ENCODE measurements around the gene WNT9A. TPM values are rescaled to one million over a fixed set of nuclear protein-coding genes. Genes with fewer than 3 reads are reported as not detected.

WNT9A gene
- total RNA-seq, 2 experiments from 2014 or later: not detected

GRCh38 chr1:227938276-227938675, 9.5 kb downstream of the WNT9A start:
- Mint-ChIP-seq H3K9me3 (peaks cover 15% of the 10 kb centered on the region), H3K4me1 (peaks cover 3% of the 10 kb centered on the region), H3K27ac (no peak overlapping the region), H3K27me3 (no peaks in the 10 kb centered on the region), H3K36me3 (peaks cover 2% of the 10 kb centered on the region), H3K4me3 (no peak overlapping the region)
- no peak for DNase-seq

- DNase-seq: no peak
- Mint-ChIP-seq H3K36me3 (peaks cover 2% of the 10 kb centered on the region), H3K27me3 (no peaks in the 10 kb centered on the region), H3K4me3 (no peak overlapping the region), H3K4me1 (peaks cover 3% of the 10 kb centered on the region), H3K9me3 (peaks cover 15% of the 10 kb centered on the region), H3K27ac (no peak overlapping the region)
These were observed 9.9 kb downstream of the WNT9A start for GRCh38 chr1:227937838-227938145.

- no peak for DNase-seq
- peaks cover 7% of the 10 kb centered on the region for H3K4me1 Mint-ChIP-seq
- H3K36me3 Mint-ChIP-seq: peaks cover 2% of the 10 kb centered on the region
- H3K9me3 Mint-ChIP-seq: peaks cover 15% of the 10 kb centered on the region
- H3K27ac Mint-ChIP-seq: peak overlapping the region; percentile 3
- H3K4me3 Mint-ChIP-seq: no peak overlapping the region
- no peaks in the 10 kb centered on the region for H3K27me3 Mint-ChIP-seq
These were observed 10.5 kb downstream of the WNT9A start for GRCh38 chr1:227937031-227937837.

- Mint-ChIP-seq H3K4me1 (peaks cover 14% of the 10 kb centered on the region), H3K27ac (peak overlapping the region; percentile 0), H3K36me3 (peaks cover 2% of the 10 kb centered on the region), H3K4me3 (no peak overlapping the region), H3K27me3 (no peaks in the 10 kb centered on the region), H3K9me3 (peaks cover 15% of the 10 kb centered on the region)
- DNase-seq: no peak
These were observed 11.9 kb downstream of the WNT9A start for GRCh38 chr1:227935826-227936225.

GRCh38 chr1:227934476-227935313, 13.0 kb downstream of the WNT9A start:
- Mint-ChIP-seq H3K27ac (peak overlapping the region; percentile 64), H3K36me3 (peaks cover 2% of the 10 kb centered on the region), H3K4me3 (no peak overlapping the region), H3K27me3 (no peaks in the 10 kb centered on the region), H3K9me3 (peaks cover 15% of the 10 kb centered on the region), H3K4me1 (peaks cover 14% of the 10 kb centered on the region)
- DNase-seq: peak; percentile 61

GRCh38 chr1:227929751-227930472, 17.8 kb downstream of the WNT9A start:
- Mint-ChIP-seq H3K27ac (no peak overlapping the region), H3K4me1 (peaks cover 14% of the 10 kb centered on the region), H3K36me3 (peaks cover 2% of the 10 kb centered on the region), H3K9me3 (peaks cover 7% of the 10 kb centered on the region), H3K4me3 (no peak overlapping the region), H3K27me3 (no peaks in the 10 kb centered on the region)
- DNase-seq: no peak

- H3K9me3 Mint-ChIP-seq: no peaks in the 10 kb centered on the region
- H3K4me3 Mint-ChIP-seq: no peak overlapping the region
- no peaks in the 10 kb centered on the region for H3K27me3 Mint-ChIP-seq
- no peak for DNase-seq
- no peaks in the 10 kb centered on the region for H3K36me3 Mint-ChIP-seq
- peaks cover 10% of the 10 kb centered on the region for H3K4me1 Mint-ChIP-seq
- H3K27ac Mint-ChIP-seq: no peak overlapping the region
These were observed 18.8 kb downstream of the WNT9A start for GRCh38 chr1:227928811-227929375.

GRCh38 chr1:227927971-227928741, 19.6 kb downstream of the WNT9A start:
- H3K27me3 Mint-ChIP-seq: no peaks in the 10 kb centered on the region
- H3K4me1 Mint-ChIP-seq: peaks cover 10% of the 10 kb centered on the region
- no peak for DNase-seq
- no peaks in the 10 kb centered on the region for H3K36me3 Mint-ChIP-seq
- H3K9me3 Mint-ChIP-seq: no peaks in the 10 kb centered on the region
- H3K27ac Mint-ChIP-seq: no peak overlapping the region
- no peak overlapping the region for H3K4me3 Mint-ChIP-seq

- Mint-ChIP-seq H3K27ac (no peak overlapping the region), H3K36me3 (no peaks in the 10 kb centered on the region), H3K4me1 (peaks cover 6% of the 10 kb centered on the region), H3K27me3 (no peaks in the 10 kb centered on the region), H3K9me3 (no peaks in the 10 kb centered on the region), H3K4me3 (no peak overlapping the region)
- DNase-seq: no peak
These were observed 20.5 kb downstream of the WNT9A start for GRCh38 chr1:227926896-227927885.

- H3K4me1 Mint-ChIP-seq: no peaks in the 10 kb centered on the region
- H3K4me3 Mint-ChIP-seq: no peak overlapping the region
- no peaks in the 10 kb centered on the region for H3K36me3 Mint-ChIP-seq
- H3K27me3 Mint-ChIP-seq: no peaks in the 10 kb centered on the region
- H3K9me3 Mint-ChIP-seq: no peaks in the 10 kb centered on the region
- no peak overlapping the region for H3K27ac Mint-ChIP-seq
- DNase-seq: no peak
These were observed 21.4 kb downstream of the WNT9A start for GRCh38 chr1:227926216-227926791.

- H3K4me3 Mint-ChIP-seq: no peak overlapping the region
These were observed 22.0 kb downstream of the WNT9A start for GRCh38 chr1:227925582-227926198.

GRCh38 chr1:227924833-227925574, 22.7 kb downstream of the WNT9A start:
- Mint-ChIP-seq H3K9me3 (no peaks in the 10 kb centered on the region), H3K36me3 (no peaks in the 10 kb centered on the region), H3K27ac (no peak overlapping the region), H3K4me1 (no peaks in the 10 kb centered on the region), H3K27me3 (no peaks in the 10 kb centered on the region), H3K4me3 (no peak overlapping the region)
- no peak for DNase-seq

More at GRCh38 chr1:227925582-227926198, 22.0 kb downstream of the WNT9A start:
- H3K9me3 Mint-ChIP-seq: no peaks in the 10 kb centered on the region
- no peak for DNase-seq
- no peaks in the 10 kb centered on the region for H3K36me3 Mint-ChIP-seq
- H3K27ac Mint-ChIP-seq: no peak overlapping the region
- no peaks in the 10 kb centered on the region for H3K4me1 Mint-ChIP-seq
- H3K27me3 Mint-ChIP-seq: no peaks in the 10 kb centered on the region
